Measurements from ENCODE around the gene PVALEF. TPM values are rescaled to one million over a fixed set of nuclear protein-coding genes. Genes with fewer than 3 reads are reported as not detected.

The PVALEF gene
- polyA plus RNA-seq, 12 donors = 0.12 to 2.6 (median 0.47) TPM; not detected in 3

Other genes starting within 250 kb of the PVALEF start
- 10 to 100 TPM in 11 of 12 donors, not detected in 1; 18.7 to 27.3 (median 22.7) TPM for gene CHMP6, start 173.7 kb upstream of the PVALEF start, polyA plus RNA-seq (ENCODE audit: insufficient read length in 12 of 12)
- 10 to 100 TPM in 11 of 12 donors, not detected in 1; 11.6 to 40.3 (median 17.2) TPM for gene BAIAP2, start 130.4 kb upstream of the PVALEF start, polyA plus RNA-seq (ENCODE audit: insufficient read length in 12 of 12)
- gene AATK, start 714 bp downstream of the PVALEF start, polyA plus RNA-seq (ENCODE audit: insufficient read length in 12 of 12) = 10 to 100 TPM in 4 of 12 donors, 1 to 10 TPM in 7, not detected in 1; 4.4 to 12.8 (median 9.4) TPM
- 10 to 100 TPM in 1 of 12 donors, 1 to 10 TPM in 10, not detected in 1; 4.7 to 15.4 (median 8.1) TPM for gene CEP131, start 57.5 kb downstream of the PVALEF start, polyA plus RNA-seq (ENCODE audit: insufficient read length in 12 of 12)
- gene TEPSIN, start 73.5 kb downstream of the PVALEF start, polyA plus RNA-seq (ENCODE audit: insufficient read length in 12 of 12) = 10 to 100 TPM in 8 of 12 donors, 1 to 10 TPM in 3, not detected in 1; 7.9 to 25.7 (median 11.9) TPM
- 10 to 100 TPM in 11 of 12 donors, not detected in 1; 31.7 to 90.1 (median 39.0) TPM for gene NDUFAF8, start 73.8 kb downstream of the PVALEF start, polyA plus RNA-seq (ENCODE audit: insufficient read length in 12 of 12)
- 10 to 100 TPM in 11 of 12 donors, not detected in 1; 32.7 to 57.4 (median 40.4) TPM for gene SLC38A10, start 129.8 kb downstream of the PVALEF start, polyA plus RNA-seq (ENCODE audit: insufficient read length in 12 of 12)
- gene BAHCC1, start 229.9 kb downstream of the PVALEF start, polyA plus RNA-seq (ENCODE audit: insufficient read length in 12 of 12) = 10 to 100 TPM in 6 of 12 donors, 1 to 10 TPM in 5, not detected in 1; 7.5 to 23.4 (median 10.8) TPM